C4-2B (cell line): Measurements from ENCODE around the gene KRT37.
"Not testable (repeated sequence)": the region's sequence is repeated elsewhere in the genome, so short reads cannot be mapped to it uniquely, and the experiment has no call there.

ENCODE experiments used
- CTCF ChIP-seq: fragments of 450-650 bp; conservative IDR thresholded peaks from 2 replicates; pipeline ENCODE4 v1.5.1; 2017; ENCODE audit warnings: mild to moderate bottlenecking
- ZFX ChIP-seq: fragments of 450-650 bp; IDR thresholded peaks from 2 replicates; pipeline ENCODE4 v1.6.1; 2017

- not testable (repeated sequence) for TF ChIP-seq CTCF, ZFX
Observed at GRCh38 chr17:41395044-41395443, 29.3 kb downstream of the KRT37 start.
